AG09309 (cell line): ENCODE measurements around the gene TRIM49D1.
"Not testable (repeated sequence)": the region's sequence is repeated elsewhere in the genome, so short reads cannot be mapped to it uniquely, and the experiment has no call there.

ENCODE experiments used
- DNase-seq: peaks from one replicate; pipeline ENCODE4 v3.0.0-alpha.2; 2010; ENCODE audit warnings: low read depth
- H3K4me3 ChIP-seq: 2 replicates; pipeline ENCODE4 v1.5.1; 2011; ENCODE audit warnings: mild to moderate bottlenecking, low read depth, low read length, moderate library complexity; ENCODE audit not compliant: control insufficient read depth
- CTCF ChIP-seq: IDR thresholded peaks from 2 replicates; pipeline ENCODE4 v1.5.1; 2011; ENCODE audit warnings: mild to moderate bottlenecking, low read depth, low read length, inconsistent platforms; ENCODE audit not compliant: insufficient read depth, control insufficient read depth; ENCODE audit errors: missing control alignments

The TRIM49D1 gene

GRCh38 chr11:89922195-89922660 lies at the start of gene TRIM49D1:
TRIM49D1 (minus strand) TSS chr11:89922245; CDS start chr11:89917710, 4,535 bp downstream.
- no peak for TF ChIP-seq CTCF
- H3K4me3 ChIP-seq, result no peak within 1 kb of the TSS
- DNase-seq, result no peak

GRCh38 chr11:89965737-89966136 lies 43.7 kb upstream of the TRIM49D1 start, which contains the start of gene TRIM64:
TRIM64 (plus strand) TSS chr11:89966037; CDS start chr11:89968504, 2,467 bp downstream.
- H3K4me3 ChIP-seq, DNase-seq: not testable (repeated sequence)

- H3K4me3 ChIP-seq, DNase-seq: not testable (repeated sequence)
These were observed 38.8 kb upstream of the TRIM49D1 start for GRCh38 chr11:89960833-89961232.

GRCh38 chr11:89923764-89924163 lies 1.7 kb upstream of the TRIM49D1 start, which contains the start of gene TRIM49D2:
TRIM49D2 (plus strand) TSS chr11:89924064; CDS start chr11:89926762, 2,698 bp downstream.
- H3K4me3 ChIP-seq, DNase-seq: not testable (repeated sequence)

- not testable (repeated sequence) for H3K4me3 ChIP-seq, DNase-seq
These were observed 21.2 kb downstream of the TRIM49D1 start for GRCh38 chr11:89900809-89901208.

- H3K4me3 ChIP-seq, DNase-seq: not testable (repeated sequence)
These were observed 28.8 kb downstream of the TRIM49D1 start for GRCh38 chr11:89893245-89893644.

- H3K4me3 ChIP-seq, DNase-seq: not testable (repeated sequence)
These were observed 44.5 kb downstream of the TRIM49D1 start for GRCh38 chr11:89877511-89877910.

GRCh38 chr11:89872588-89872987 lies 49.5 kb downstream of the TRIM49D1 start:
- H3K4me3 ChIP-seq, DNase-seq: not testable (repeated sequence)

GRCh38 chr11:89865223-89865622 lies 56.8 kb downstream of the TRIM49D1 start:
- H3K4me3 ChIP-seq, DNase-seq: not testable (repeated sequence)

- not testable (repeated sequence) for DNase-seq, H3K4me3 ChIP-seq
These were observed 57.9 kb downstream of the TRIM49D1 start for GRCh38 chr11:89863906-89864704.
